HG02840 (cell line): Measurements from ENCODE around the gene MRPL22.
"Not testable (repeated sequence)": the region's sequence is repeated elsewhere in the genome, so short reads cannot be mapped to it uniquely, and the experiment has no call there.

ENCODE experiments used
- ATAC-seq: cut with Tn5 transposase; IDR thresholded peaks from one replicate; pipeline ENCODE4 v1.9.1; 2021; ENCODE audit warnings: mild to moderate bottlenecking, moderate library complexity, moderate number of reproducible peaks; ENCODE audit not compliant: unreplicated experiment, low FRiP score

The MRPL22 gene

GRCh38 chr5:154939387-154939786, 1.5 kb upstream of the MRPL22 start:
- not testable (repeated sequence) for ATAC-seq

GRCh38 chr5:154940375-154940771, 500 bp upstream of the MRPL22 start:
- ATAC-seq = no peak

- ATAC-seq = no peak
These were observed 2.7 kb downstream of the MRPL22 start for GRCh38 chr5:154943527-154943926.

- no peak for ATAC-seq
These were observed 3.8 kb downstream of the MRPL22 start for GRCh38 chr5:154944716-154945115.

GRCh38 chr5:154945695-154946301, 4.9 kb downstream of the MRPL22 start:
- no peak for ATAC-seq

- ATAC-seq = no peak
These were observed 6.9 kb downstream of the MRPL22 start for GRCh38 chr5:154947778-154948177.

GRCh38 chr5:154948313-154948712, 7.4 kb downstream of the MRPL22 start:
- no peak for ATAC-seq

GRCh38 chr5:154949781-154950180, 8.9 kb downstream of the MRPL22 start:
- no peak for ATAC-seq

GRCh38 chr5:154956712-154957111, 15.8 kb downstream of the MRPL22 start:
- no peak for ATAC-seq

- ATAC-seq = peak; percentile 91
These were observed 21.6 kb downstream of the MRPL22 start for GRCh38 chr5:154962494-154962893.

- ATAC-seq = no peak
These were observed 25.4 kb downstream of the MRPL22 start for GRCh38 chr5:154966081-154966841.

GRCh38 chr5:154966874-154967273, 26.0 kb downstream of the MRPL22 start:
- no peak for ATAC-seq

- ATAC-seq = no peak
These were observed 26.6 kb downstream of the MRPL22 start for GRCh38 chr5:154967421-154968024.

- no peak for ATAC-seq
These were observed 28.1 kb downstream of the MRPL22 start for GRCh38 chr5:154968953-154969352.

- ATAC-seq = no peak
These were observed 29.9 kb downstream of the MRPL22 start for GRCh38 chr5:154970759-154971158.

GRCh38 chr5:154971501-154971900, 30.6 kb downstream of the MRPL22 start:
- ATAC-seq = no peak

GRCh38 chr5:154972476-154973080, 31.7 kb downstream of the MRPL22 start:
- ATAC-seq = no peak

GRCh38 chr5:154976082-154976481, 35.2 kb downstream of the MRPL22 start:
- not testable (repeated sequence) for ATAC-seq

- ATAC-seq = no peak
These were observed 36.5 kb downstream of the MRPL22 start for GRCh38 chr5:154977409-154977808.

GRCh38 chr5:154978294-154978693, 37.4 kb downstream of the MRPL22 start:
- ATAC-seq = not testable (repeated sequence)

GRCh38 chr5:154984946-154985516, 44.2 kb downstream of the MRPL22 start:
- ATAC-seq = no peak
